Measurements from ENCODE around the gene EGLN3. TPM values are rescaled to one million over a fixed set of nuclear protein-coding genes. Genes with fewer than 3 reads are reported as not detected.

The EGLN3 gene
- total RNA-seq, 4 donors from 2014 or later = 10.7 to 125 (median 45.2) TPM

DNA sequence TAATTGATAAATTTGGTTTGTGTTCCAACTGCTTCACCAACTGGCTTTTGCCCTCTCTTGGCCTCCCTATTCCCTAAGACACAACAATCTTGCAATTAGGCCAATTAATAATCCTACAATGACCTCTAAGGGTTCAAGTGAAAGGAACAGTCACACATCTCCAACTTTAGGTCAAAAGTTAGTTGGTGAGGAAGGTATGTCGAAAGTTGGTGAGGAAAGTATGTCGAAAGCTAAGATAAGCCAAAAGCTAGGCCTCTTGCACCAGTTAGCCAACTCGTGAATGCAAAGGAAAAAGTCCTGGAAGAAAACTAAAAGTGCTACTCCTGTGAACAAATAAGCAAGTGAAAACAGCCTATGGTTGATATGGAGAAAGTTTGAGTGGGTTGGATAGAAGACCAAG lies 32.6 kb downstream of the EGLN3 start:
- H3K36me3 ChIP-seq = no peaks in the 10 kb centered on the region
- in situ Hi-C loops (cut with MboI; ENCODE audit: low pct_ligation_motif_present in 1 of 4, low pct_unique_long_range_greater_than_20kb in 1 of 4, low sequenced_read_pairs in 3 of 4) (no loop called here), intact Hi-C loops (cut with DNase I; ENCODE audit: low total_unique reads) (no loop called here)
- TF ChIP-seq POLR2A (IDR thresholded peaks at IDR 0.05) (no peak), EP300 (IDR thresholded peaks at IDR 0.05; ENCODE audit: low read depth) (no peak), POLR2AphosphoS5 (IDR thresholded peaks at IDR 0.05) (no peak)
- TF ChIP-seq, protein P1, sequence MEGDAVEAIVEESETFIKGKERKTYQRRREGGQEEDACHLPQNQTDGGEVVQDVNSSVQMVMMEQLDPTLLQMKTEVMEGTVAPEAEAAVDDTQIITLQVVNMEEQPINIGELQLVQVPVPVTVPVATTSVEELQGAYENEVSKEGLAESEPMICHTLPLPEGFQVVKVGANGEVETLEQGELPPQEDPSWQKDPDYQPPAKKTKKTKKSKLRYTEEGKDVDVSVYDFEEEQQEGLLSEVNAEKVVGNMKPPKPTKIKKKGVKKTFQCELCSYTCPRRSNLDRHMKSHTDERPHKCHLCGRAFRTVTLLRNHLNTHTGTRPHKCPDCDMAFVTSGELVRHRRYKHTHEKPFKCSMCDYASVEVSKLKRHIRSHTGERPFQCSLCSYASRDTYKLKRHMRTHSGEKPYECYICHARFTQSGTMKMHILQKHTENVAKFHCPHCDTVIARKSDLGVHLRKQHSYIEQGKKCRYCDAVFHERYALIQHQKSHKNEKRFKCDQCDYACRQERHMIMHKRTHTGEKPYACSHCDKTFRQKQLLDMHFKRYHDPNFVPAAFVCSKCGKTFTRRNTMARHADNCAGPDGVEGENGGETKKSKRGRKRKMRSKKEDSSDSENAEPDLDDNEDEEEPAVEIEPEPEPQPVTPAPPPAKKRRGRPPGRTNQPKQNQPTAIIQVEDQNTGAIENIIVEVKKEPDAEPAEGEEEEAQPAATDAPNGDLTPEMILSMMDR (IDR thresholded peaks at IDR 0.05) = no peak
- 85 to 88% methylated on average over 3 of the region's 3 CpGs for WGBS, 2 donors (ENCODE audit: low coverage in 1 of 2)
- DNase-seq = no peak
- no peak overlapping the region for H3K4me3 ChIP-seq
- H3K9me3 ChIP-seq = no peaks in the 10 kb centered on the region
- no peaks in the 10 kb centered on the region for H3K27me3 ChIP-seq
- no peak overlapping the region for H3K27ac ChIP-seq
- peaks cover 0 to 20% (median 8%) of the 10 kb centered on the region in 4 donors for H3K4me1 ChIP-seq

DNA sequence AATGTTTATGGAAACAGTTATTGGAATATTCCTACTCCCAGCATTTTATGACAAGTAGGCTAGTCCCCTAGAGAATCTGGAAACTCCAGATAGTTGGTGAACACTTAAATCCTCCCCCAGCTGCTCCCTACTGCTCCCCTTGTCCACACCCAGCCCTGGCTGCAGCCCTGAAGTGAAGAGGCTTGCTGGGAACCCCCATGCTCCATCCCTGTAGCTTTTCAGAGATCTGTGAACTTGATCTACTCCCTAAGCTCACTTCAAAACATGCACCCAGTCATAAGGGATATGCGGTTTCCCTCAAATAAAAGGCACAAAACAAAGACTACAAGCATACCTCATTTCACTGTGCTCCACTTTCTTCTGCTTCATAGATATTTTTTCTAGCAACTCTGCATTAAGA lies 33.2 kb downstream of the EGLN3 start:
- peaks cover 0 to 20% (median 8%) of the 10 kb centered on the region in 4 donors for H3K4me1 ChIP-seq
- no peak overlapping the region for H3K4me3 ChIP-seq
- H3K9me3 ChIP-seq = no peaks in the 10 kb centered on the region
- intact Hi-C loops (cut with DNase I; ENCODE audit: low total_unique reads) = no loop called here
- WGBS, 2 donors (ENCODE audit: low coverage in 1 of 2) = 80% methylated on average over 1 of the region's 1 CpG; no CpG with 5 or more reads in 1 of the 2 donors
- DNase-seq = no peak
- TF ChIP-seq POLR2AphosphoS5 (IDR thresholded peaks at IDR 0.05) (no peak), EP300 (IDR thresholded peaks at IDR 0.05; ENCODE audit: low read depth) (no peak), POLR2A (IDR thresholded peaks at IDR 0.05) (no peak)
- TF ChIP-seq, protein P1 (IDR thresholded peaks at IDR 0.05) = no peak
- H3K27me3 ChIP-seq = no peaks in the 10 kb centered on the region
- H3K36me3 ChIP-seq = no peaks in the 10 kb centered on the region
- in situ Hi-C loops (cut with MboI; ENCODE audit: low pct_ligation_motif_present in 1 of 4, low pct_unique_long_range_greater_than_20kb in 1 of 4, low sequenced_read_pairs in 3 of 4) = no loop called here
- peak overlapping the region in 2 of 4 donors; percentile 12 to 31 for H3K27ac ChIP-seq

DNA sequence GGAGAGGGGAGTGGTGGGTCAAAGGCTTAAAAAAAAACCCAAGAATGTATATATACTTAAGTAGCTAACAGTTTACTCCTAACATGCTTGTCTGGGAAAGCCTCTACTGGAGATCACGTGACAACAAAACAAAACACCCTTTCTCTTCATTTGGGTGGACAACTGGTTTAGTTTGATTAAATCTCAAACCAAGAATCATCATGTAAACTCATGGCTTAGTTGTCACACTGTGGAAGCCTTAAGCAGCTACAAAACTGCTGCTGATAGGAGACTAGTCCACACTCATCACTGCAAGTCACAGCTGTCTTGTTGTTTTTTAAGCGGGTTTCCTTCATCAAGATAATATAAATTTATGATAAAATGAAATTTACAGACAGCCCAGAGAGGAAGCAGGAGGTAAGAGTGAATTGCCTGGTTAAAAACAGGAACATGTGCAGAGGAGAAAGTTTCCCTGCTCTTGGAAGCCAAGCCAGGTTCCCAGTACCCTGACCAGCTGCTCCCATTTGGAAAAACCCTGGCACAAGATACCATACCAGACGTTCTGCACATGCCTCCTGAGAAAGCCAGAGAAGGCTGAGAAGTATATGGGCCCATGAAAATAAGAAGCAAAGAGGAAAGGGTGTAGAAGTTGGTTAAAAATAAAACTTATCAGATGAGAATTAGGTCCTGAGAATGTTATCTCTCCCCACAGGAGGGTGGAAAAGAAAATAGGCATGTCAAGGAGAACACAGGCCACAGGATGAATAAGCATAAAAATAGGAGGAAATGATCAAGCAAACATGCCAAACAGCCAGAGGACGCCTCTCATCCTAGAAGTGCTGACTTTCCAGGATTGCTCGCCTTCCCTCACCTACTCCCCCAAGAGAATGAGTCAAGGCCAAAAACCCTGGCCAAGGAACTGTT lies 34.0 kb downstream of the EGLN3 start:
- no peak for DNase-seq
- TF ChIP-seq, protein P1 (IDR thresholded peaks at IDR 0.05) = no peak
- TF ChIP-seq EP300 (IDR thresholded peaks at IDR 0.05; ENCODE audit: low read depth) (no peak), POLR2A (IDR thresholded peaks at IDR 0.05) (no peak), POLR2AphosphoS5 (IDR thresholded peaks at IDR 0.05) (no peak)
- 30 to 31% methylated on average over 5 of the region's 5 CpGs for WGBS, 2 donors (ENCODE audit: low coverage in 1 of 2)
- H3K27ac ChIP-seq = peak overlapping the region in 3 of 4 donors; percentile 10 to 31 (median 12)
- intact Hi-C loops (cut with DNase I; ENCODE audit: low total_unique reads) (no loop called here), in situ Hi-C loops (cut with MboI; ENCODE audit: low pct_ligation_motif_present in 1 of 4, low pct_unique_long_range_greater_than_20kb in 1 of 4, low sequenced_read_pairs in 3 of 4) (no loop called here)
- H3K4me1 ChIP-seq = peaks cover 0 to 20% (median 8%) of the 10 kb centered on the region in 4 donors
- H3K9me3 ChIP-seq = no peaks in the 10 kb centered on the region
- H3K27me3 ChIP-seq = no peaks in the 10 kb centered on the region
- no peak overlapping the region for H3K4me3 ChIP-seq
- H3K36me3 ChIP-seq = no peaks in the 10 kb centered on the region

DNA sequence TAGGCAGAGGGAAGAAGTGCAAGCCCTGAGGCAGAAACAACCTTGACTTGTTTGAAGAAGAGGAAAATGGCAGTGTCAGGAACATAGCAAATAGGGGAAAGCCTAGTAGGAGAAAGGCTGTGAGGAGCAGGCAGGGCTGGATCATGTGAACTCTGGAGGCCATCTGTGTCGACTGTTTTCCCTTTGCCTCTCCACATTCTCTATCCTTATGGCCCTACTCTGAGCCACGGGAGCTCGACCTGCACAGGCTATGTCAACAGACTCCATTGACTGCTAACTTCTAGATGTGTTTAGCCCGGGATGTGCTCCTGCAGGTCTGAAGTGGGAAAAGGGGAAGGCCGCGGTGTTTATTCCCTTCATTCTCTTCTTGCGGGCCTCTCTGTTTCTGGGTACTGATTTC lies 35.2 kb downstream of the EGLN3 start:
- no peak for DNase-seq
- WGBS, 2 donors (ENCODE audit: low coverage in 1 of 2) = 88 to 96% methylated on average over 4 to 7 of the region's 7 CpGs
- Histone ChIP-seq H3K27ac (no peak overlapping the region), H3K4me1 (peaks cover 0 to 20% (median 8%) of the 10 kb centered on the region in 4 donors), H3K9me3 (no peaks in the 10 kb centered on the region), H3K27me3 (no peaks in the 10 kb centered on the region), H3K4me3 (no peak overlapping the region), H3K36me3 (no peaks in the 10 kb centered on the region)
- in situ Hi-C loops (cut with MboI; ENCODE audit: low pct_ligation_motif_present in 1 of 4, low pct_unique_long_range_greater_than_20kb in 1 of 4, low sequenced_read_pairs in 3 of 4) (no loop called here), intact Hi-C loops (cut with DNase I; ENCODE audit: low total_unique reads) (no loop called here)
- TF ChIP-seq, protein P1 (IDR thresholded peaks at IDR 0.05) = no peak
- TF ChIP-seq POLR2AphosphoS5 (IDR thresholded peaks at IDR 0.05) (no peak), EP300 (IDR thresholded peaks at IDR 0.05; ENCODE audit: low read depth) (no peak), POLR2A (IDR thresholded peaks at IDR 0.05) (no peak)

Data from transverse colon (tissue), 4 donors.